Raji (cell line): ENCODE measurements around the gene VPS39.

Experiments used
- POLR2A ChIP-seq: IDR thresholded peaks from 2 replicates; pipeline ENCODE4 v1.6.1; 2011; ENCODE audit warnings: low read depth, low read length, control low read depth; ENCODE audit not compliant: insufficient read depth

Gene VPS39

DNA sequence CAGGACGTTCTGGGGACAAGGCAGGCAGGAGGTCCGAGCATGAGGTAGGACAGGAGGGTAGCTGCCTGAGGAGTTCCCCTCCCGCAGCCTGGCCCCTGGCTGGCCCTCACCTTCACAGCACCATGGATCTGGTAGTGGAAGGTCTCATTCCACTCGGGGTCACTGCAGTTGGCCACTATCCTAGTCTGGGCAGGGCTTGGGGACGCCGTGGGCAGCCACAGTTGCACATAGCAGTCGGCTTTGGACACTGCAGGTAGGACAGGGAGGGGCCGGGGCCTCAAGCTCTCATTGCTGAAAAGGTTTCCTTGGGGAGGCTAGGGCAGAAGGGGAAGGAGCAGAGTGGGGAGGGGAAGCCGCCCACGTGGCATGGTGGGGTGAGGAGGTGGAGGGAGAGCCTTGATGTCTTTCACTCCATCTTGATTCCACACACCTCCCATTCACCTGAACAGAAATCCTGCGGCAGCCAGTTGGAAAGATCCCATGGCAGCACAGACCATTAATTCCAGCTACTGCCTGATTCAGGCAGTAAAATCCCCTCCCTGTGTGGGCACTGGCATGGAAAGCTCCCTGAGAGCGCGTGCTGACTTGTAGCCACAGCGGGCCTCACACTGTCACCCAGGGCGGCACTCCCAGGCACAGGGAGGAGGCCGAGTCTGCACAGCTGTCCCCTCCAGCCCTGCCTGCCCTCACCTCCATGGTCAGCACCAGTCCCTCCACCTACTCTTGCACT lies 53.7 kb downstream of the VPS39 start:
- no peak for TF ChIP-seq POLR2A

- no peak for TF ChIP-seq POLR2A
Measured at GRCh38 chr15:42153874-42154211, 54.3 kb downstream of the VPS39 start.

- TF ChIP-seq POLR2A: no peak
Measured at GRCh38 chr15:42152921-42153698, 55.0 kb downstream of the VPS39 start.

- no peak for TF ChIP-seq POLR2A
Measured at GRCh38 chr15:42152196-42152920, 55.7 kb downstream of the VPS39 start.

GRCh38 chr15:42151736-42152135 lies 56.4 kb downstream of the VPS39 start:
- TF ChIP-seq POLR2A: no peak

DNA sequence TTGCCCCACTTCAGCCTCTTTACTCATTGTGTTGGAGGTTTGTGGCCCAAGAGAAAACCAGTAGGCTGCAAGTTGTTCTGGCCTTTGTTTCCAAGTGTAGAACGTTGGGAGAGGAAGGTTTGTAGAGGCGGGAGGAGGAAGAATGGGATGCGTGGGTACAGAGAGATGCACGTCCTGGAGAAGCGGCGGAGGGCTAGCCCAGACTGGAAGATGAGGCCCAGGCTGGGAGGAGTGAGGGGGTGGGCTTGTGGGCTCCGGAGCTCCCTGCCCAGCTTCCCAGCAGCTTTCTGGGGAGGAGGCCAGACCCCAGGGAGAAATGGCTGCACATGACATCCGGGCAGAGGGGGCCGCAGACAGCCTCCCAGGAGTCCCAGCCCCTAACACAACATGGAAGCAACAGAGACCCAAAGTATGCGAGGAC lies 57.0 kb downstream of the VPS39 start:
- TF ChIP-seq POLR2A: no peak

- TF ChIP-seq POLR2A: no peak
Measured at GRCh38 chr15:42150219-42150970, 57.7 kb downstream of the VPS39 start.

DNA sequence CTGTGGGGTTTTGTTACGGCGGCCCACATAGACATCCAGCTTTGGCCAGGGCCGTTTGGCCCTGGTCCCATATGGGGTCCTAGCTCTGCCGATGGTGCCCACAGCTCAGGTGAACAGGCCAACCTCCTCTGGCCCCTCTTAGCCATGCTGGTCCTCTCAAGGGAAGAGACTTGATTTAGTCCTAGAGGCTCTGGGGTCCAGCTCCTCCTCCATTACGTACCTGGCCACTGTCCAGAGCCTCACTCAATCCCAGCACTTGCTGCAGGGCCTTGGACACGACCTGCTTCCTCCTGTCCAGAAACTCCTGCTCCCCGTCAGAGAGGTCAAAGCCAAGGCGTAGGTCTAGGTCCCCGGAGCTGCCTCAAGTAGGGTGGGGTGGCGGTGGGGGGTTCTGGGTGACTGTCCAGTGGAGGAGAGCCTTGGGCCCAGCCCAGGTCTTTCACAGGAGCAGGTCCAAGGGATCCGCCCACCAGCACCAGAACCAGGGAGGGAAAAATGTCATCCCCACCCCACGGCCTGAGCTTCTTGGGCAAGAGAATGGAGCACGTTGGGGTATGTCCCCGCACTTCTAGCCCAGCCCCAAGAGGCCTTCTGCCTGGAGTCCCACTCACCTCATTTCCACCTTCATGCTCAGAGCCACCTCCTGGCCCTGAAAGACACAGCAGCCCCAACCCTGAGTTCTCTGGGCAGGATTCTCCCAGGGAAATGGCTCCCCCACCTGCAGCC lies 58.4 kb downstream of the VPS39 start:
- TF ChIP-seq POLR2A: no peak

DNA sequence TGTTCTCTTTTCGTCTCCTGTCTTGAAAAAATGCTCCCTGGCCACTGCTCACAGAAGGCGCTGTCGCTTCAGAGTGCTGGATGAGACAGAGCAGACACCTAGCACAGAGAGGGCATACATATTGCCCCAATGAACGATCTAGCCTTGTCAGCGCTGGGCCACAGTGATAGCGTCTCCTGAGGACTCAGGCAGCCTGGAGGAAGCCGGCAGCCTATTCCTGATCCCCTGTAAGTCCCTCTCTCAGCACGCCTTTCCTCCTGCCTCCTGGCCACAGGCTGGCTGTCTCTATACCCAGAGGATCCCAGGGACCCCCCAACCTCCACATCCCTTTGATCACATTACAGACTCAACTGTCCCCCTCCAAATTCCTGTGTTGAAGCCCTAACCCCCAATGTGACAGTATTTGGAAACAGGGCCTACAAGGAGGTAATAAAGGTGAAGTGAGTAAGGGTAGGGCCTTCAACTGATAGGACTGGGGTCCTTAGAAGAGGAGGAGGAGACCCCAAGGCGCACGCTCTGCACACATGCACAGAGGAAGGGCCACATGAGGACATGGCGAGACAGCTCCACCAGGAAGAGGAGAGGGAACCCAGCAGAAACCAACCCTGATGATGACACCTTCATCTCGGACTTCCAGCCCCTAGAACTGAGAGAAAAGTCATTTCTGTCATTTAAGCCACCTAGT lies 59.2 kb downstream of the VPS39 start:
- no peak for TF ChIP-seq POLR2A

GRCh38 chr15:42147431-42147735 lies 60.7 kb downstream of the VPS39 start:
- no peak for TF ChIP-seq POLR2A

- TF ChIP-seq POLR2A: no peak
Measured at GRCh38 chr15:42146551-42147430, 61.3 kb downstream of the VPS39 start.

GRCh38 chr15:42145546-42146455 lies 62.3 kb downstream of the VPS39 start:
- no peak for TF ChIP-seq POLR2A
